Loucy (cell line): ENCODE measurements around the gene COL20A1.

Experiments
- CTCF ChIP-seq: fragments of 200-600 bp; sonication (generic); conservative IDR thresholded peaks from 2 replicates; pipeline ENCODE4 v1.5.1; 2014; ENCODE audit warnings: mild to moderate bottlenecking, antibody characterized with exemption, low read length
- EZH2phosphoT487 ChIP-seq: fragments of 200-600 bp; IDR thresholded peaks from 2 replicates; pipeline ENCODE4 v1.6.1; 2018; ENCODE audit warnings: antibody characterized with exemption, mild to moderate bottlenecking, moderate library complexity, borderline replicate concordance

- TF ChIP-seq CTCF (no peak), EZH2phosphoT487 (no peak)
Measured at GRCh38 chr20:63359164-63359934, 66.4 kb downstream of the COL20A1 start.
